KG1 (cell line): Measurements from ENCODE around the gene CCR2.

Experiments
- DNase-seq: peaks from one replicate; lab custom pipeline; 2025; lab: John Stamatoyannopoulos, UW

The CCR2 gene

DNA sequence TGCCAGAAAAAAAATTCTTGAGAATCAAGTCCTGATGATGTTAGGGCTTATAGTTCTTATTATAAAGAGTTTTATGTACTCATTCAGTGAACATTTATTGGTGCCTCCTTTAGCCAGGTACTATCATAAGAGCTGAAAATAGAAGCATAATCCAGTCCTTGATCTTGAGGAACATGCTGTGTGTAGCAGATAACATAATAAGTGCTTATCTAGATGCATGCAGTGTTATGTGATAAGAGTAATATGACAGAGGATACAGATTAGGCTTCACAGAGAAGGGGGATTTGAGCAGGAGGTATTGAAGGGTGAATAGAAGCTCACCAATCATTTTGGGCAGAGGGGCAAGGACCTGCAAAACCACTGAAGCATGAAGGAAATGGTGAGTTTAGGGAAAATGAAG is 1.1 kb downstream of the CCR2 start:
- no peak for DNase-seq

DNA sequence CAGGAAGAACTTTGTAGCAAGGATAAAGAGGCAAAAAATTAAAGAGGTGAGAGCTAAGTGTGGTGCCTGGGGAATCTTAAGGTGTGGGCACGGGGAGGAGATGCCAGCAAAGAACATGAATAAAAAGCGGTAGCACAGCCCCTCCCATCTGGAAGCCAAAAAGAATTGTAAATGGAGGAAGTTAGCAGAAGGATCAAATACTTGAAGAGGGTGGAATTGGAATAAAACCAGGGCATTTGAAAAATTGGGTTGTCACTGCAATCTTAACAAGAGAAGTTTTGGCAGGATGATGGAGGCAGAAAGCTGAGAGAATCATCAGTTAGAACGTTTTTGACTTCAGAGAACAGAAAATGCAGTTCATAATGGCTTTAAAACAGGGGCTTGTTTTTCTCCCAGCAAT is 2.4 kb downstream of the CCR2 start:
- DNase-seq: no peak

DNA sequence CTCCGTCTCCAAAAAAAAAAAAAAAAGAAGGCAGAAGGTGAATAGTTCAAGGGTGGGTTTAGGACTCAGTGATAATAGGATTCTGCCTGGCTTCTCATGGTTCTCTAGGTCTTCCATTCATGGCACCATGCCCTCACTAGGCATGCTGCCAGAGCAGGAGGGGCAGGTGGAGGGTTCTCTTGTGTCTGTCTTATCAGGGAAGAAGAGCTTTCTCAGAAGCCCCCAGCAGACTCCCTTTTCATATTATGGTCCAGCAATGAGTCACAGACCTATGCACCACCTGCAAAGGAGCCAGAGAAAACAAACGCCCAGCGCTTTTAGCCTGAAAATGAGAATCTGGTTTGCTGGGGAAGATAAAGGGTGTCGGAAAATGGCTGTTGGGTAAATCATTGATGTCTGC is 3.0 kb downstream of the CCR2 start:
- DNase-seq: no peak

DNA sequence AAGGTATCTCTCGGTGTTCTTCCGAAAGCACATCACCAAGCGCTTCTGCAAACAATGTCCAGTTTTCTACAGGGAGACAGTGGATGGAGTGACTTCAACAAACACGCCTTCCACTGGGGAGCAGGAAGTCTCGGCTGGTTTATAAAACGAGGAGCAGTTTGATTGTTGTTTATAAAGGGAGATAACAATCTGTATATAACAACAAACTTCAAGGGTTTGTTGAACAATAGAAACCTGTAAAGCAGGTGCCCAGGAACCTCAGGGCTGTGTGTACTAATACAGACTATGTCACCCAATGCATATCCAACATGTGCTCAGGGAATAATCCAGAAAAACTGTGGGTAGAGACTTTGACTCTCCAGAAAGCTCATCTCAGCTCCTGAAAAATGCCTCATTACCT is 4.6 kb downstream of the CCR2 start:
- no peak for DNase-seq

DNA sequence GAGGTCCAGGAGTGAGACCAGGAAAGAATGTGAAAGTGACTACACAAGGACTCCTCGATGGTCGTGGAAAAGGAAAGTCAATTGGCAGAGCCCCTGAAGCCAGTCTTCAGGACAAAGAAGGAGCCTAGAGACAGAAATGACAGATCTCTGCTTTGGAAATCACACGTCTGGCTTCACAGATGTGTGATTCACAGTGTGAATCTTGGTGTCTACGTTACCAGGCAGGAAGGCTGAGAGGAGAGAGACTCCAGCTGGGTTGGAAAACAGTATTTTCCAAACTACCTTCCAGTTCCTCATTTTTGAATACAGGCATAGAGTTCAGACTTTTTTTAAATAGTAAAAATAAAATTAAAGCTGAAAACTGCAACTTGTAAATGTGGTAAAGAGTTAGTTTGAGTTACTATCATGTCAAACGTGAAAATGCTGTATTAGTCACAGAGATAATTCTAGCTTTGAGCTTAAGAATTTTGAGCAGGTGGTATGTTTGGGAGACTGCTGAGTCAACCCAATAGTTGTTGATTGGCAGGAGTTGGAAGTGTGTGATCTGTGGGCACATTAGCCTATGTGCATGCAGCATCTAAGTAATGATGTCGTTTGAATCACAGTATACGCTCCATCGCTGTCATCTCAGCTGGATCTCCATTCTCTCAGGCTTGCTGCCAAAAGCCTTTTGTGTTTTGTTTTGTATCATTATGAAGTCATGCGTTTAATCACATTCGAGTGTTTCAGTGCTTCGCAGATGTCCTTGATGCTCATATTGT is 6.0 kb downstream of the CCR2 start:
- no peak for DNase-seq

DNA sequence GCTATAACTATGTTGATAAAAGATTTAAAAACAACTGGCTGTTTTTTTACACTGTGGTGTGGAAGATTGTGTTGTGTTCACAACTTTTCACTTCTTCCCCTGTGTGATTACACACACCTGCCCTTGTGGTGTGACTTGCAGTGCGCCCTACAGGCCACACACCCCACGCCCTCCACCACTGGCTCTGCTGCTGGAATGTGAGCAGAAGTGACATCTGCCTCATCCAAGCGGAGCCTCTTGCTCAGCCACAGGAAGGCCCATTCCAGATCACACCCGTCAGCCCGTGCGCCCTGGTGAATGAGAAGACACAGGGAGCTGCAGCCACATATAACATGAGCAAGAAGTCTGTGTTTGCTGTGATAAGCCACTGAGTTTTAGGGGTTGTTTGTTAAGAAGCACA is 7.0 kb downstream of the CCR2 start:
- no peak for DNase-seq

DNA sequence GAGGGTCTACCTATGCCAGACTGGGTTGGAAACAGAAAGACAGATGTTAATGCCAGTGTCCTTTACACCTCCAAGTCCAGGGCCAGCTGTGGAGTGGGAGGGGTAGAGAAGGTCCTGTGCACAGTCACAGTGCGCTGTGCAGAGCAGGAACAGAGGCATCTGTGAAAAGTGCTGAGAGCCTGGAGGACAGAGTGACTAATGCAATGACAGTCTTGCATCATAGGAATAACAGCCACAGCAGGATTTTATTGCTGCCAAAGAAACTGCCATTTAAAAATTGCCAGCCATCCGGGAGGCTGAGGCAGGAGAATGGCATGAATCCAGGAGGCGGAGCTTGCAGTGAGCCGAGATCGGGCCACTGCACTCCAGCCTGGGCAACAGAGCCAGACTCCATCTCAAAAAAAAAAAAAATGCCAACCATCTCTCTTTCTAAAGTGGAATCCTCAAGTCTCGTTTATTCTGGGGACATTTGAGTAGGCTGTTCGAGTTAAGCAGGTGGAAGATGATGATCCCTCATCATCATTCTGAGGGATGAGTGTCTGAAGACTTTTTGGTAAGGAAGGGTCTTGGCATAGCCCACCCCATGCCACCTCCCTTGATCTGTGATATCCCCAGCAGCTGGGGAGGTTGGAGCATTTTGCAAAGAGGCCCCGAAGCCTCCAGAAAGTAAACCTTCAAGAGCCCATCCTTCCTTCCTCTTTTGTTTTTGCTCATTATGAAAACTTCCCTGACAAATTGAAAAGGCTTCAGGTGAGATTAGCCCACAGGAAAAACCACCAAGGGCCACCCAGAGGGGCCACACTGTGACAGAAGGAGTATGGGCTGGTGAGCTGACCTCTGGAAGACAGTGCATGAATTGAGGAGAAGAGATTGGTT is 7.7 kb downstream of the CCR2 start:
- DNase-seq: no peak

DNA sequence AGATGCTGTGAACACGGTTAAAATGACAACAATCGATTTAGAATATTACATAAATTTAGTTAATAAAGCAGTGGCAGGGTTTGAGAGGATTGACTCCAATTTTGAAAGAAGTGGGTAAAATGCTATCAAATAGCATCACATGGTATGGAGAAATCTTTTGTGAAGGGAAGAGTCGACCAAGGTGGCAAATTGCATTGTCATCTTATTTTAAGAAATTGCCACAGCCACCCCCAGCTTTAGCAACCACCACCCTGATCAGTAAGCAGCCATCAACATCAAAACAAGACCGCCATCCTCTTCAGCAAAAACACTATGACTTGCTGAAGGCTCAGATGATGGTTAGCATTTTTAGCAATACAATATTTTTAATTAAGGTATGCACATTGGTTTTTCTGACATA is 11.1 kb downstream of the CCR2 start:
- DNase-seq: no peak

DNA sequence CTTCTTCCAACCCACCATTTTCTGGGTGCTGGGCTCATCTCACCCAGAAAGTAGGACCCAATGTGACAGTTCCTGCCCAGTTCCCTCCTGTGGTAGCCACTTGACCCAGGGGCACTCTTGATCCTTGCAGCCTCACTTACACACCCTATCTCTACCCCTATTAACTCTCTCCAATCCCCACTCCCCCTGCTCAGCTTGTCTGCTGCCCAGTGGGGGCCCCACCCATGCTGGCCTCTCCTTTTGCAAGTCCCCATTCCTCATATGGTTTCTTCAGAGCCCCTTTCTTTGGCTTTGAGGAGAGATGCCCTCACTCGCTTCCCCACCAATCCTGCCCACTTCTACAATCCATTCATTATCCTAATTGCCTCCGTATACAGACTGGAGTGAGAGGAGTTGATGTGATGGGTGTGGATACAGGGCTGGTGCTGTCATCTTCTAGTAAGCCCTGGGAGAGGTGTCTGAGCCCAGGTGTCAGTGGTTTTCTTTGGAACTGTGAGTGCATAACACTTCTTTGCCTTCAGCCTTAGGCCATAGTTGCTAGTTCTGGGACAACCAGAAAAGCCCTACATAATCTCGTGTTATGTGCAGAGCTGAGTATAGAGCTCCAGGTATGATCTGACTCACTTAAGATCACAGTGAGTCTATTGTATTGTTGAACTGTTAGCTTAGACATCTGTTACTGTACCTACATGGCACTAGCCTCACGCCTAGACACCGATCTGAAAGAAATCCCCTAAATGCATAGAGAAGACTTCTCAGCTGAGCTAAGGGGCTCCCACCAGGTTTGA is 12.0 kb downstream of the CCR2 start:
- no peak for DNase-seq

DNA sequence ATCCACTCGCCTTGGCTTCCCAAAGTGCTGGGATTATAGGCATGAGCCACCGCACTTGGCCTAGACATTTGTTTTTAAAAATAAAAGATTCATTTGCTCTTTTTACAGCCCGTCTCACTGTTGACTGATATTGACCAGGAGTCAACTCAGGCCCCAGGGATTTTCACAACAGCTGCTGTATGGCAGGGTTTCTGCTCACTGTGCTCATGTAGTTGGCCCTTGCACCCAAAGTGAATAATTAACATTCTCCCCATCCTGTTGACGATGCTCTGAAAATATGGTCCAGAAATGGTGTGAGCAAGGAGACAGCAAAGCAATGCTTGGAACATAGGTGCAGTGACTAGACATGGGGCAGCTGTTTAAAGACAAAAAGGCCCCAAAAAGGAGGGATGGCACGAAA is 13.9 kb downstream of the CCR2 start:
- no peak for DNase-seq

DNA sequence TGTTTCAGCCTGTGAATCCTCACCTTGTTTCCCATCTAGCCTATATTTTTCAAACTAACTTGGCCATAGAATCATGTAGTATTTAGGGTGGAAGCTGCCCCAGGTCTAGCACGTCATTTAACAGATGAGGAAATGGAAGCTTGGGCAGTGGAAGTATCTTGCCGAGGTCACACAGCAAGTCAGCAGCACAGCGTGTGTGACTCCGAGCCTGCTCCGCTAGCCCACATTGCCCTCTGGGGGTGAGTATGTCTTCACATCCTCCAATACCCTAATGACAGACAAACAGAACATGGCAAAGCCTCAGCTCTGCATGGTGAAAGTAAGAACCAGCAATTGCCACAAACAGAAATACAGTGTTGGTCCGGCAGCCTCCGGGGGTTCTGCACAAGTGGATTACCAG is 14.7 kb downstream of the CCR2 start:
- DNase-seq: peak; percentile 29

DNA sequence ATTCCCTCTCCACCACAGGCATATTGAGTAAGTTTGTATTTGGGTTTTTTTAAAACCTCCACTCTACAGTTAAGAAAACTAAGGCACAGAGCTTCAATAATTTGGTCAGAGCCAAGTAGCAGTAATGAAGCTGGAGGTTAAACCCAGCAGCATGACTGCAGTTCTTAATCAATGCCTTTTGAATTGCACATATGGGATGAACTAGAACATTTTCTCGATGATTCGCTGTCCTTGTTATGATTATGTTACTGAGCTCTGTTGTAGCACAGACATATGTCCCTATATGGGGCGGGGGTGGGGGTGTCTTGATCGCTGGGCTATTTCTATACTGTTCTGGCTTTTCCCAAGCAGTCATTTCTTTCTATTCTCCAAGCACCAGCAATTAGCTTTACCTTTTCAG is 15.2 kb downstream of the CCR2 start:
- DNase-seq: no peak

DNA sequence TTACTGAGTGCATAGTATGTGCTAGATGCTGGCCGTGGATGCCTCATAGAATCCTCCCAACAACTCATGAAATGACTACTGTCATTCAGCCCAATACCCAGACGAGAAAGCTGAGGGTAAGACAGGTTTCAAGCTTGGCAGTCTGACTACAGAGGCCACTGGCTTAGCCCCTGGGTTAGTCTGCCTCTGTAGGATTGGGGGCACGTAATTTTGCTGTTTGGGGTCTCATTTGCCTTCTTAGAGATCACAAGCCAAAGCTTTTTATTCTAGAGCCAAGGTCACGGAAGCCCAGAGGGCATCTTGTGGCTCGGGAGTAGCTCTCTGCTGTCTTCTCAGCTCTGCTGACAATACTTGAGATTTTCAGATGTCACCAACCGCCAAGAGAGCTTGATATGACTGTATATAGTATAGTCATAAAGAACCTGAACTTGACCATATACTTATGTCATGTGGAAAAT is 15.8 kb downstream of the CCR2 start:
- DNase-seq: no peak

DNA sequence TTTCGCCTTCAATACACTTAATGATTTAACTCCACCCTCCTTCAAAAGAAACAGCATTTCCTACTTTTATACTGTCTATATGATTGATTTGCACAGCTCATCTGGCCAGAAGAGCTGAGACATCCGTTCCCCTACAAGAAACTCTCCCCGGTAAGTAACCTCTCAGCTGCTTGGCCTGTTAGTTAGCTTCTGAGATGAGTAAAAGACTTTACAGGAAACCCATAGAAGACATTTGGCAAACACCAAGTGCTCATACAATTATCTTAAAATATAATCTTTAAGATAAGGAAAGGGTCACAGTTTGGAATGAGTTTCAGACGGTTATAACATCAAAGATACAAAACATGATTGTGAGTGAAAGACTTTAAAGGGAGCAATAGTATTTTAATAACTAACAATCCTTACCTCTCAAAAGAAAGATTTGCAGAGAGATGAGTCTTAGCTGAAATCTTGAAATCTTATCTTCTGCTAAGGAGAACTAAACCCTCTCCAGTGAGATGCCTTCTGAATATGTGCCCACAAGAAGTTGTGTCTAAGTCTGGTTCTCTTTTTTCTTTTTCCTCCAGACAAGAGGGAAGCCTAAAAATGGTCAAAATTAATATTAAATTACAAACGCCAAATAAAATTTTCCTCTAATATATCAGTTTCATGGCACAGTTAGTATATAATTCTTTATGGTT is 17.1 kb downstream of the CCR2 start, which contains the start of gene CCR5:
Gene CCR5 (plus strand): TSS at position 108 of the 680 bp plus-strand sequence. CDS start 1,957 bp downstream, outside the sequence.
- peak; percentile 49 for DNase-seq

DNA sequence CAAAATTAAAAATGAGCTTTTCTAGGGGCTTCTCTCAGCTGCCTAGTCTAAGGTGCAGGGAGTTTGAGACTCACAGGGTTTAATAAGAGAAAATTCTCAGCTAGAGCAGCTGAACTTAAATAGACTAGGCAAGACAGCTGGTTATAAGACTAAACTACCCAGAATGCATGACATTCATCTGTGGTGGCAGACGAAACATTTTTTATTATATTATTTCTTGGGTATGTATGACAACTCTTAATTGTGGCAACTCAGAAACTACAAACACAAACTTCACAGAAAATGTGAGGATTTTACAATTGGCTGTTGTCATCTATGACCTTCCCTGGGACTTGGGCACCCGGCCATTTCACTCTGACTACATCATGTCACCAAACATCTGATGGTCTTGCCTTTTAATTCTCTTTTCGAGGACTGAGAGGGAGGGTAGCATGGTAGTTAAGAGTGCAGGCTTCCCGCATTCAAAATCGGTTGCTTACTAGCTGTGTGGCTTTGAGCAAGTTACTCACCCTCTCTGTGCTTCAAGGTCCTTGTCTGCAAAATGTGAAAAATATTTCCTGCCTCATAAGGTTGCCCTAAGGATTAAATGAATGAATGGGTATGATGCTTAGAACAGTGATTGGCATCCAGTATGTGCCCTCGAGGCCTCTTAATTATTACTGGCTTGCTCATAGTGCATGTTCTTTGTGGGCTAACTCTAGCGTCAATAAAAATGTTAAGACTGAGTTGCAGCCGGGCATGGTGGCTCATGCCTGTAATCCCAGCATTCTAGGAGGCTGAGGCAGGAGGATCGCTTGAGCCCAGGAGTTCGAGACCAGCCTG is 17.8 kb downstream of the CCR2 start:
- DNase-seq: no peak

DNA sequence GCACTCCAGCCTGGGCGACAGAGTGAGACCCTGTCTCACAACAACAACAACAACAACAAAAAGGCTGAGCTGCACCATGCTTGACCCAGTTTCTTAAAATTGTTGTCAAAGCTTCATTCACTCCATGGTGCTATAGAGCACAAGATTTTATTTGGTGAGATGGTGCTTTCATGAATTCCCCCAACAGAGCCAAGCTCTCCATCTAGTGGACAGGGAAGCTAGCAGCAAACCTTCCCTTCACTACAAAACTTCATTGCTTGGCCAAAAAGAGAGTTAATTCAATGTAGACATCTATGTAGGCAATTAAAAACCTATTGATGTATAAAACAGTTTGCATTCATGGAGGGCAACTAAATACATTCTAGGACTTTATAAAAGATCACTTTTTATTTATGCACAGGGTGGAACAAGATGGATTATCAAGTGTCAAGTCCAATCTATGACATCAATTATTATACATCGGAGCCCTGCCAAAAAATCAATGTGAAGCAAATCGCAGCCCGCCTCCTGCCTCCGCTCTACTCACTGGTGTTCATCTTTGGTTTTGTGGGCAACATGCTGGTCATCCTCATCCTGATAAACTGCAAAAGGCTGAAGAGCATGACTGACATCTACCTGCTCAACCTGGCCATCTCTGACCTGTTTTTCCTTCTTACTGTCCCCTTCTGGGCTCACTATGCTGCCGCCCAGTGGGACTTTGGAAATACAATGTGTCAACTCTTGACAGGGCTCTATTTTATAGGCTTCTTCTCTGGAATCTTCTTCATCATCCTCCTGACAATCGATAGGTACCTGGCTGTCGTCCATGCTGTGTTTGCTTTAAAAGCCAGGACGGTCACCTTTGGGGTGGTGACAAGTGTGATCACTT is 18.8 kb downstream of the CCR2 start:
- DNase-seq: peak; percentile 63

DNA sequence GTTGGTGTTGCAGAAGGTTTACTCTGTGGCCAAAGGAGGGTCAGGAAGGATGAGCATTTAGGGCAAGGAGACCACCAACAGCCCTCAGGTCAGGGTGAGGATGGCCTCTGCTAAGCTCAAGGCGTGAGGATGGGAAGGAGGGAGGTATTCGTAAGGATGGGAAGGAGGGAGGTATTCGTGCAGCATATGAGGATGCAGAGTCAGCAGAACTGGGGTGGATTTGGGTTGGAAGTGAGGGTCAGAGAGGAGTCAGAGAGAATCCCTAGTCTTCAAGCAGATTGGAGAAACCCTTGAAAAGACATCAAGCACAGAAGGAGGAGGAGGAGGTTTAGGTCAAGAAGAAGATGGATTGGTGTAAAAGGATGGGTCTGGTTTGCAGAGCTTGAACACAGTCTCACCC is 20.8 kb downstream of the CCR2 start:
- no peak for DNase-seq

DNA sequence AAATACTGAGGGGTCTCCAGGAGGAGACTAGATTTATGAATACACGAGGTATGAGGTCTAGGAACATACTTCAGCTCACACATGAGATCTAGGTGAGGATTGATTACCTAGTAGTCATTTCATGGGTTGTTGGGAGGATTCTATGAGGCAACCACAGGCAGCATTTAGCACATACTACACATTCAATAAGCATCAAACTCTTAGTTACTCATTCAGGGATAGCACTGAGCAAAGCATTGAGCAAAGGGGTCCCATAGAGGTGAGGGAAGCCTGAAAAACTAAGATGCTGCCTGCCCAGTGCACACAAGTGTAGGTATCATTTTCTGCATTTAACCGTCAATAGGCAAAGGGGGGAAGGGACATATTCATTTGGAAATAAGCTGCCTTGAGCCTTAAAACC is 21.3 kb downstream of the CCR2 start:
- DNase-seq: no peak

DNA sequence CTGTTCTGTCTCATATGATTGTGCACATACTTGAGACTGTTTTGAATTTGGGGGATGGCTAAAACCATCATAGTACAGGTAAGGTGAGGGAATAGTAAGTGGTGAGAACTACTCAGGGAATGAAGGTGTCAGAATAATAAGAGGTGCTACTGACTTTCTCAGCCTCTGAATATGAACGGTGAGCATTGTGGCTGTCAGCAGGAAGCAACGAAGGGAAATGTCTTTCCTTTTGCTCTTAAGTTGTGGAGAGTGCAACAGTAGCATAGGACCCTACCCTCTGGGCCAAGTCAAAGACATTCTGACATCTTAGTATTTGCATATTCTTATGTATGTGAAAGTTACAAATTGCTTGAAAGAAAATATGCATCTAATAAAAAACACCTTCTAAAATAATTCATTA is 21.9 kb downstream of the CCR2 start:
- DNase-seq: no peak

DNA sequence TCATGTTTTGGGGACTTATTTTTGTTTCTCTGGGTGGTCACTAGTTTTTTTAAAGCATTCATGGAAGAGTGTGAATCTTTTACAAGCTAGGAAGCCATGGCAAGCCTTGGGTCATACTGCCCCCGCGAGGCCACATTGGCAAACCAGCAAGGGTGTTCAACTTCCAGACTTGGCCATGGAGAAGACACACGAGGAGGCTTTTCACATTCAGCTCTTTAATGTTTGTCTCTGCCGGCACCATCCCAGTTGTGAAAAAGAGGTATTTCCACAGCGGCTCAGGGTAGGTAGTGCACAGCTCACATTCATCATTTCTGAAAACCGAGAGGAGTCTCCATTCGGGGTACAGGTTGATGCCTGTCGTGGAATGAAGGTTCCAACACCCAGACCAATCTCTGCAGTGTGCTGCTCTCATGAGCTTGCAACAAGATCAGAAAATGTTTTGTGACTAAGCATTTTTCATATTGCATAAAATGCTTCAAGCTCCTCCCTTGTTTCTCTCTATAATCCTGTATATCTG is 24.6 kb downstream of the CCR2 start:
- DNase-seq: peak; percentile 75
